Liver (tissue), 9 donors: Measurements from ENCODE around the gene SMYD3. TPM values are rescaled to one million over a fixed set of nuclear protein-coding genes. Genes with fewer than 3 reads are reported as not detected.

ENCODE experiments used
- DNase-seq: peaks from one replicate; pipeline ENCODE4 v3.0.0-alpha.2; 2017; ENCODE audit warnings: low spot score
- H3K27ac ChIP-seq, 2 donors: one replicate each; pipeline ENCODE4 v1.7.0; 2013; ENCODE audit warnings: inconsistent platforms in 2 of 2, low read length in 2 of 2, control low read depth in 1 of 2, low read depth in 1 of 2, mild to moderate bottlenecking in 1 of 2
- H3K27me3 ChIP-seq, 4 donors: one replicate each; pipeline versions ENCODE4 v1.6.1 to v1.7.0; 2013; ENCODE audit warnings: low read length in 3 of 4, inconsistent platforms in 1 of 4, mild to moderate bottlenecking in 1 of 4, moderate library complexity in 1 of 4; ENCODE audit not compliant: control insufficient read depth in 4 of 4, insufficient read depth in 4 of 4
- H3K36me3 ChIP-seq, 4 donors: one replicate each; pipeline versions ENCODE4 v1.6.1 to v1.7.0; 2013; ENCODE audit warnings: low read length in 3 of 4, mild to moderate bottlenecking in 3 of 4, low read depth in 1 of 4, moderate library complexity in 1 of 4; ENCODE audit not compliant: control insufficient read depth in 4 of 4, insufficient read depth in 3 of 4
- H3K4me1 ChIP-seq, 4 donors: one replicate each; pipeline versions ENCODE4 v1.6.1 to v1.7.0; 2013; ENCODE audit warnings: low read length in 3 of 4, mild to moderate bottlenecking in 3 of 4, moderate library complexity in 1 of 4; ENCODE audit not compliant: control insufficient read depth in 4 of 4, insufficient read depth in 4 of 4
- H3K4me3 ChIP-seq, 3 donors: one replicate each; pipeline versions ENCODE4 v1.6.1 to v1.7.0; 2013; ENCODE audit warnings: low read length in 3 of 3, control low read depth in 1 of 3, low read depth in 1 of 3, mild to moderate bottlenecking in 1 of 3
- H3K9ac ChIP-seq, 2 donors: one replicate each; pipeline ENCODE4 v1.7.0; 2013; ENCODE audit warnings: low read length in 2 of 2, mild to moderate bottlenecking in 2 of 2, moderate library complexity in 2 of 2, control low read depth in 1 of 2, low read depth in 1 of 2
- H3K9me3 ChIP-seq, 4 donors: one replicate each; pipeline versions ENCODE4 v1.6.1 to v1.7.0; 2013; ENCODE audit warnings: low read length in 3 of 4; ENCODE audit not compliant: control insufficient read depth in 4 of 4
- FOXA1 ChIP-seq: IDR thresholded peaks from 2 replicates; pipeline ENCODE4 v1.6.1; 2016; ENCODE audit warnings: antibody characterized with exemption
- FOXA2 ChIP-seq: IDR thresholded peaks from 2 replicates; pipeline ENCODE4 v1.6.1; 2016; ENCODE audit warnings: antibody characterized with exemption
- GABPA ChIP-seq, 2 donors: IDR thresholded peaks in 1 of 2; conservative IDR thresholded peaks in 1 of 2; 2 replicates each; pipeline ENCODE4 v1.6.1; 2016; ENCODE audit warnings: antibody characterized with exemption in 2 of 2, mild to moderate bottlenecking in 1 of 2, moderate library complexity in 1 of 2
- NR2F2 ChIP-seq: IDR thresholded peaks from 2 replicates; pipeline ENCODE4 v1.6.1; 2016; ENCODE audit warnings: antibody characterized with exemption
- RAD21 ChIP-seq, 2 donors: IDR thresholded peaks; 2 replicates each; pipeline ENCODE4 v1.6.1; 2016; ENCODE audit warnings: antibody characterized with exemption in 2 of 2, mild to moderate bottlenecking in 2 of 2
- RXRA ChIP-seq, 2 donors: IDR thresholded peaks; 2 replicates each; pipeline ENCODE4 v1.6.1; 2017 to 2018; ENCODE audit warnings: antibody characterized with exemption in 2 of 2, mild to moderate bottlenecking in 1 of 2
- SP1 ChIP-seq: IDR thresholded peaks from 2 replicates; pipeline ENCODE4 v1.6.1; 2018; ENCODE audit warnings: antibody characterized with exemption, mild to moderate bottlenecking
- TAF1 ChIP-seq: conservative IDR thresholded peaks from 2 replicates; pipeline ENCODE4 v1.6.1; 2016; ENCODE audit warnings: antibody characterized with exemption, mild to moderate bottlenecking
- YY1 ChIP-seq: IDR thresholded peaks from 2 replicates; pipeline ENCODE4 v1.6.1; 2016; ENCODE audit warnings: antibody characterized with exemption, mild to moderate bottlenecking
- WGBS: extraction: QIAGEN DNeasy Blood & Tissue Kit; methylation state at CpG from one replicate; pipeline ENCODE4 v1.1.7; 2013; 5-methylcytosine and 5-hydroxymethylcytosine counted together
- polyA plus RNA-seq, 2 donors: library from polyadenylated mRNA; stranded (reverse) in 1 of 2; unstranded in 1 of 2; fragments of 200-250 nt in 1 of 2; fragments of >200 nt in 1 of 2; fragmentation: Nextera tagmentation in 1 of 2; extraction: Ambion mirVana in 1 of 2; gene quantifications; one replicate each; pipeline versions ENCODE4 v1.2.1 to v1.2.3, GENCODE V29; 2013 to 2015
- total RNA-seq, 2 donors: library from RNA; depleted of rRNA; stranded (reverse); fragments of >200 nt; gene quantifications; one replicate each; pipeline ENCODE4 v1.2.3, GENCODE V29; 2014
- TF ChIP-seq, protein P1 (sequence below): fragments of 150-350 bp; IDR thresholded peaks from 2 replicates; pipeline ENCODE4 v1.5.1; 2017; ENCODE audit warnings: improper control_type of control experiment, low read depth, low read length; ENCODE audit not compliant: missing input control
- TF ChIP-seq, protein P2 (sequence below): IDR thresholded peaks from 2 replicates; pipeline ENCODE4 v1.6.1; 2016; ENCODE audit warnings: antibody characterized with exemption, mild to moderate bottlenecking
- TF ChIP-seq, protein P3 (sequence below): IDR thresholded peaks from 2 replicates; pipeline ENCODE4 v1.6.1; 2016; ENCODE audit warnings: antibody characterized with exemption
- TF ChIP-seq, protein P4 (sequence below): IDR thresholded peaks from 2 replicates; pipeline ENCODE4 v1.6.1; 2016; ENCODE audit warnings: antibody characterized with exemption
- TF ChIP-seq, protein P5 (sequence below): IDR thresholded peaks from 2 replicates; pipeline ENCODE4 v1.6.1; 2016; ENCODE audit warnings: antibody characterized with exemption
- donor health status: healthy.
- donor health status: healthy.
- donor health status: healthy.
- donor health status: healthy.
- donor health status: healthy.

The SMYD3 gene
- total and polyA plus RNA-seq, 4 donors, result 3.1 to 9.1 (median 8.0) TPM

DNA sequence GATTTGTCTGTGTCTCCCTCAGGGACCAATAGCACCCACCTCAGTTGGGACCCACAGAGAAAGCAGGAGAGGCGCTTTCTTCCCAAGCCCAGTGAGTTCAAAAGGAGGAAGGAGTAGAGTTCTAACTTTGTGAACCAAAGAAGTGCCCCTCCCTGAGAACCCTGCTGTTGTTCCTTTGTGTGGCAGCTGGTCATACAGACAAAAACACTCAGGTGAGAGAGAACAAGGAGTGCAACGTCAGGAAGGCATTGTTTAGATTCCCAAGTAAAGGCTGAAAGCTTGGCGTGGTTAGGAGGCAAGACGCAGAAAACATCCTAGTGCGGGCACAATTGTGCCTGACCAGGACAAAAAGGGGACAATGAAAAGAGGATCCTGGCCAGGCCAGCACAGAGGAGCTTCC lies 697.7 kb downstream of the SMYD3 start (continued):
- TF ChIP-seq YY1 (no peak), FOXA2 (no peak), GABPA (IDR thresholded peaks at IDR 0.05 in 1 of 2, conservative IDR thresholded peaks at IDR 0.05 in 1 of 2) (no peak)

DNA sequence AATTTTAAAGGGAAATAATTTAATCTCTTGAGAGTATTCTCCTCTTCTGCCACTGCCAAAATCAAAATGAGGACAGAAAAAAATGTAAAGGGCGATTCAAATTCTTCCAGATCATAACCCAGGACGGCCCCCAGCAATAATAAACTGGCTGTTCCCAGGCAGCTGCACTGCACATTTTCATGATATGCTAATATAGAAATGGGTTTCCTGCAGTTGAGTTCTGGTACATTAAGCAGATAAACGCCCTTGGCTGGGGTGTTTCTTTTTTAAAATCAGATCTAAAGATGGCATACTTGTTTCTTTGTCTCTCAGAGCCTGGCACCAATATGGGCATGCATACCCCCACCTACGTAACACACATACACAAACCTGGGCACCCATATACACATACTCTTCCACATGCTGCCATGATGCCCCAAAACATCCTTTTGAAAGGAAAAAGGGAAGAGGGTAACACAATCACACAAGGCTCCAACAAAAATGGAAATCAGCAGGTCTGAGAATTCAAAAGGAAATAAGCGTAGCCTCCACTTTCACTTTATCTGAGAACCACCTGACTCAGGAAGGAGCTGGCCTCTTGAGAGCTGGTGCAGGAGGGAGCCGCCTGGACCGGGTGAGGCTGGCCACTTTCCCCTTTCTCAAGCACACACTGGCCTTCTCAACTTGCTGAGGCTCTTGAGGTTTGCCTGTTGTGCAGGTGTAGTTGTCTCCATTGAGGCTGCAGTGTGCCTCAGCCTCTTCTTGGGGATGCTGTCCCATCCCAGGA lies 698.9 kb downstream of the SMYD3 start:
- Histone ChIP-seq H3K36me3 (no peaks in the 10 kb centered on the region), H3K9ac (no peak overlapping the region), H3K4me1 (peaks cover 0 to 10% (median 3%) of the 10 kb centered on the region in 4 donors), H3K4me3 (no peak overlapping the region), H3K9me3 (no peaks in the 10 kb centered on the region), H3K27me3 (no peaks in the 10 kb centered on the region), H3K27ac (no peak overlapping the region)
- WGBS, result 82% methylated on average over 7 of the region's 7 CpGs
- TF ChIP-seq NR2F2 (no peak), YY1 (no peak), GABPA (IDR thresholded peaks at IDR 0.05 in 1 of 2, conservative IDR thresholded peaks at IDR 0.05 in 1 of 2) (no peak), SP1 (no peak), RXRA (IDR thresholded peaks at IDR 0.05) (no peak), RAD21 (IDR thresholded peaks at IDR 0.05) (no peak), FOXA1 (no peak), TAF1 (no peak)
- TF ChIP-seq, protein P1, sequence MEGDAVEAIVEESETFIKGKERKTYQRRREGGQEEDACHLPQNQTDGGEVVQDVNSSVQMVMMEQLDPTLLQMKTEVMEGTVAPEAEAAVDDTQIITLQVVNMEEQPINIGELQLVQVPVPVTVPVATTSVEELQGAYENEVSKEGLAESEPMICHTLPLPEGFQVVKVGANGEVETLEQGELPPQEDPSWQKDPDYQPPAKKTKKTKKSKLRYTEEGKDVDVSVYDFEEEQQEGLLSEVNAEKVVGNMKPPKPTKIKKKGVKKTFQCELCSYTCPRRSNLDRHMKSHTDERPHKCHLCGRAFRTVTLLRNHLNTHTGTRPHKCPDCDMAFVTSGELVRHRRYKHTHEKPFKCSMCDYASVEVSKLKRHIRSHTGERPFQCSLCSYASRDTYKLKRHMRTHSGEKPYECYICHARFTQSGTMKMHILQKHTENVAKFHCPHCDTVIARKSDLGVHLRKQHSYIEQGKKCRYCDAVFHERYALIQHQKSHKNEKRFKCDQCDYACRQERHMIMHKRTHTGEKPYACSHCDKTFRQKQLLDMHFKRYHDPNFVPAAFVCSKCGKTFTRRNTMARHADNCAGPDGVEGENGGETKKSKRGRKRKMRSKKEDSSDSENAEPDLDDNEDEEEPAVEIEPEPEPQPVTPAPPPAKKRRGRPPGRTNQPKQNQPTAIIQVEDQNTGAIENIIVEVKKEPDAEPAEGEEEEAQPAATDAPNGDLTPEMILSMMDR, result no peak
- TF ChIP-seq, protein P2, sequence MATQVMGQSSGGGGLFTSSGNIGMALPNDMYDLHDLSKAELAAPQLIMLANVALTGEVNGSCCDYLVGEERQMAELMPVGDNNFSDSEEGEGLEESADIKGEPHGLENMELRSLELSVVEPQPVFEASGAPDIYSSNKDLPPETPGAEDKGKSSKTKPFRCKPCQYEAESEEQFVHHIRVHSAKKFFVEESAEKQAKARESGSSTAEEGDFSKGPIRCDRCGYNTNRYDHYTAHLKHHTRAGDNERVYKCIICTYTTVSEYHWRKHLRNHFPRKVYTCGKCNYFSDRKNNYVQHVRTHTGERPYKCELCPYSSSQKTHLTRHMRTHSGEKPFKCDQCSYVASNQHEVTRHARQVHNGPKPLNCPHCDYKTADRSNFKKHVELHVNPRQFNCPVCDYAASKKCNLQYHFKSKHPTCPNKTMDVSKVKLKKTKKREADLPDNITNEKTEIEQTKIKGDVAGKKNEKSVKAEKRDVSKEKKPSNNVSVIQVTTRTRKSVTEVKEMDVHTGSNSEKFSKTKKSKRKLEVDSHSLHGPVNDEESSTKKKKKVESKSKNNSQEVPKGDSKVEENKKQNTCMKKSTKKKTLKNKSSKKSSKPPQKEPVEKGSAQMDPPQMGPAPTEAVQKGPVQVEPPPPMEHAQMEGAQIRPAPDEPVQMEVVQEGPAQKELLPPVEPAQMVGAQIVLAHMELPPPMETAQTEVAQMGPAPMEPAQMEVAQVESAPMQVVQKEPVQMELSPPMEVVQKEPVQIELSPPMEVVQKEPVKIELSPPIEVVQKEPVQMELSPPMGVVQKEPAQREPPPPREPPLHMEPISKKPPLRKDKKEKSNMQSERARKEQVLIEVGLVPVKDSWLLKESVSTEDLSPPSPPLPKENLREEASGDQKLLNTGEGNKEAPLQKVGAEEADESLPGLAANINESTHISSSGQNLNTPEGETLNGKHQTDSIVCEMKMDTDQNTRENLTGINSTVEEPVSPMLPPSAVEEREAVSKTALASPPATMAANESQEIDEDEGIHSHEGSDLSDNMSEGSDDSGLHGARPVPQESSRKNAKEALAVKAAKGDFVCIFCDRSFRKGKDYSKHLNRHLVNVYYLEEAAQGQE, result no peak
- TF ChIP-seq, protein P3, sequence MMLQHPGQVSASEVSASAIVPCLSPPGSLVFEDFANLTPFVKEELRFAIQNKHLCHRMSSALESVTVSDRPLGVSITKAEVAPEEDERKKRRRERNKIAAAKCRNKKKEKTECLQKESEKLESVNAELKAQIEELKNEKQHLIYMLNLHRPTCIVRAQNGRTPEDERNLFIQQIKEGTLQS, result no peak
- no peak for DNase-seq

DNA sequence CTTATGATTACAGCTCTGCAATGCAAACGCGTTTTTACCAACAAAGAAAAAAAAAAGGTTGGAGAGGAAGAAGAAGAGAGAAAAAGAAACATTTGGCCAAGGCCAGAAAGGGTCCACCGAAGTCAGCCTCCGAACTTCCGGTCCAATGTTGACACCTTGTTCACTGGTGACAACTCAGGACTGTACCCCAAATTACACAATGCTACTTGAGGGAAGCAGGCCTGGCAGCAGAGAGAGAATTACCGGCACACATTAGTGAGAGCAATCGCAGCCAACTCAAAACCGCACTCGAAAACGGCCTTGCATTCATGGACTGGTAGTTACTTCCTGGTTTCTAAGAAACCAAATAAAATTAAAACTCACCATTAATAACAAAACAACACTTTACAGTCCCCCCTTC lies 699.8 kb downstream of the SMYD3 start:
- no peak for DNase-seq
- no peak overlapping the region for H3K4me3 ChIP-seq
- no peaks in the 10 kb centered on the region for H3K9me3 ChIP-seq
- H3K4me1 ChIP-seq, result peaks cover 0 to 10% (median 3%) of the 10 kb centered on the region in 4 donors
- H3K36me3 ChIP-seq, result no peaks in the 10 kb centered on the region
- H3K9ac ChIP-seq, result no peak overlapping the region
- 76% methylated on average over 10 of the region's 10 CpGs for WGBS
- H3K27me3 ChIP-seq, result no peaks in the 10 kb centered on the region
- no peak overlapping the region for H3K27ac ChIP-seq
- TF ChIP-seq, protein P4, sequence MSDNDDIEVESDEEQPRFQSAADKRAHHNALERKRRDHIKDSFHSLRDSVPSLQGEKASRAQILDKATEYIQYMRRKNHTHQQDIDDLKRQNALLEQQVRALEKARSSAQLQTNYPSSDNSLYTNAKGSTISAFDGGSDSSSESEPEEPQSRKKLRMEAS, result no peak
- TF ChIP-seq RAD21 (IDR thresholded peaks at IDR 0.05) (no peak), RXRA (IDR thresholded peaks at IDR 0.05) (no peak), NR2F2 (no peak), FOXA2 (no peak), FOXA1 (no peak), GABPA (IDR thresholded peaks at IDR 0.05 in 1 of 2, conservative IDR thresholded peaks at IDR 0.05 in 1 of 2) (no peak)
- TF ChIP-seq, protein P3, result no peak
- TF ChIP-seq, protein P5, sequence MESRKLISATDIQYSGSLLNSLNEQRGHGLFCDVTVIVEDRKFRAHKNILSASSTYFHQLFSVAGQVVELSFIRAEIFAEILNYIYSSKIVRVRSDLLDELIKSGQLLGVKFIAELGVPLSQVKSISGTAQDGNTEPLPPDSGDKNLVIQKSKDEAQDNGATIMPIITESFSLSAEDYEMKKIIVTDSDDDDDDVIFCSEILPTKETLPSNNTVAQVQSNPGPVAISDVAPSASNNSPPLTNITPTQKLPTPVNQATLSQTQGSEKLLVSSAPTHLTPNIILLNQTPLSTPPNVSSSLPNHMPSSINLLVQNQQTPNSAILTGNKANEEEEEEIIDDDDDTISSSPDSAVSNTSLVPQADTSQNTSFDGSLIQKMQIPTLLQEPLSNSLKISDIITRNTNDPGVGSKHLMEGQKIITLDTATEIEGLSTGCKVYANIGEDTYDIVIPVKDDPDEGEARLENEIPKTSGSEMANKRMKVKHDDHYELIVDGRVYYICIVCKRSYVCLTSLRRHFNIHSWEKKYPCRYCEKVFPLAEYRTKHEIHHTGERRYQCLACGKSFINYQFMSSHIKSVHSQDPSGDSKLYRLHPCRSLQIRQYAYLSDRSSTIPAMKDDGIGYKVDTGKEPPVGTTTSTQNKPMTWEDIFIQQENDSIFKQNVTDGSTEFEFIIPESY, result no peak
- TF ChIP-seq, protein P2, result no peak
